Dedifferentiated amniotic fluid mesenchymal stem cell (primary cell): ENCODE data around the gene SLC6A18.

Experiments
- DNase-seq: peaks from one replicate; pipeline ENCODE4 v3.0.0-alpha.2; 2016; ENCODE audit errors: extremely low spot score

The SLC6A18 gene

DNA sequence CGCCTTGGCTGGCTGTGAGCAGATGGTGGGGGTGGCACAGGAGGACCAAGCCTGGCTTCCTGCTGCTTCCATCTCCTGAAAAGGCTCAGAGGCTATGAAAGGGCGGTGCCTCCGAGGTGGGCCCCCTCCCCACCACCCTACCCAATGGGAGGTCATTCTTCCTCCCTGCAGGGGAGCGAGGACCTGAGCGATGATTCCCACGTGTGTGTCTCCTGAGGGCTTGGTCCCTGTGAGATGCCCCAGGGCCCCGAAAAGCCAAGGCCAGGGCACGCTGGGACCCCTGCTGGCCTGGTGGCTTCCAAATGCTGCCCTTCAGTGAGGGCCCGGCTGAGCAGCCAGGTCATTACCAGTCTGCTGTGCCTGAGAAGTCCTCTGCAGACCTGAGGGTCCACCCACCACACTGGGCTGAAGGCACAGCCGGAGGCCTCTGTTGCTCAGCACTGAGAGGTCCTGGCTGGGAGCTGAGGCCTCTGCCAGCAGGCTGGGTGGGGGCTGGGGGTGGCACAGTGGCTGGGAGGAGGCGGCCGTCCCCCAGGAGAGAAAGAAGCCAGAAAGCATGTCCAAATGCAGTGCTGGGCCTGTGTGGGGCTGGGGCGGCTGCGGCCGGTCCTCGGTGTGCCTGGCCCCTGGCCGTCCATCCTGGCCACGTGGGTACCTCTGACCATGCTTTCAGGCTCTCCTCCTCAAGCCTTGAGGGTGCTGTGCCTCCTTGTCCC, 37.8 kb upstream of the SLC6A18 start:
- no peak for DNase-seq

GRCh38 chr5:1187950-1188334, 37.2 kb upstream of the SLC6A18 start:
- DNase-seq: no peak

DNA sequence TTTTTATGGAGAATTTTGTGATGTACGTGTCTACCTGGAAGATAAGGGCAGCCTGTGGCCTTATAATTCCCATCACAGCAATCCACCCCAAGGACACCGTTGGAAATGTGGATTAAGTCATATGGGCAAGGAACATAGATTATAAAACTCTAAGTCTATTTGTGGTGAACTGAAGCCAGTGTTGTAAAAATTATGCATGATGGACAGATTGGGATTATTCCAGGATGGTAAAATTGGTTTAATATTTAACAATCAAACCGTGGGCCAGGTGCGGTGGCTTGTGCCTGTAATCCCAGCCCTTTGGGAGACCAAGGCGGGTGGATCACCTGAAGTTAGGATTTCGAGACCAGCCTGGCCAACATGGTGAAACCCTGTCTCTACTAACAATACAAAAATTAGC, 36.7 kb upstream of the SLC6A18 start:
- no peak for DNase-seq

- DNase-seq: no peak
These were observed 35.9 kb upstream of the SLC6A18 start for GRCh38 chr5:1189269-1189668.

DNA sequence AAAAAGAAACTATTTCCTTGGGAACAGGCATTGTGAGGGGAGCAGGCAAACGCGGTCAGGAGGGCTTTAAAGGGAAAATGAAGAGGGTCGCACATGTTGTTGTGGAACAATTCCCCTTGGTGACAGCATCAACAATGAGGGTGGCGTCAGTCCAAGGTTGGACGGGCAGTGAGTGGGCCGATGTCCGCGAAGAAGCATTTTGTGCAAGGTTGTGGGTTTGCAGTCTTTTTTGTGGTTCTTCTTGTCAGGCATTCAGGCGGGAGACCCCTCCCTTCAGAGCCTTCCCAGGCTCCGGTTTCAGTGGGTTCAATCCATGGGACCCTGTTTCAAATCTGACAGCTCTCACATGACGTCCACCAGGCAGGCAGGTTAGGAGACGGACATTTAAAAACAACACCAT, 34.9 kb upstream of the SLC6A18 start:
- no peak for DNase-seq

DNA sequence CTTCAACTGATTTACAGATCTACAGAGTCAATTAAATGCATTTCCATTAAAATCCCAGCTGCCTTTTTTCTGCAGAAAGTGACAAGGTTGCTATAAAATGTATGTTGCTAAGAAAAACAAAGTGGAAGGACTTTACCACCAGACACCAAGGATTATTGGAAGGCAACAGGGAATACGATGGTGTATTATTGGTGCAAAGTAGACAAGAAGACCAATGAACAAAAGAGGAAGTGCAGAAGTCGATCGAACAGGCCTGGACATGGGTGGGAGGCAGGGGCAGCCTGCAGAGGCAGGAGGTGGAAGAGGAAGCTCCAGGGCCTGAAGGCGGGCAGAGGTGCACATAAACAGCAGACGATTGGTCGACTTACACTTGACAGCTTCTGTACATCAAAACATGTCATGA, 34.3 kb upstream of the SLC6A18 start:
- DNase-seq: no peak

- no peak for DNase-seq
These were observed 32.1 kb upstream of the SLC6A18 start for GRCh38 chr5:1192971-1193590.

DNA sequence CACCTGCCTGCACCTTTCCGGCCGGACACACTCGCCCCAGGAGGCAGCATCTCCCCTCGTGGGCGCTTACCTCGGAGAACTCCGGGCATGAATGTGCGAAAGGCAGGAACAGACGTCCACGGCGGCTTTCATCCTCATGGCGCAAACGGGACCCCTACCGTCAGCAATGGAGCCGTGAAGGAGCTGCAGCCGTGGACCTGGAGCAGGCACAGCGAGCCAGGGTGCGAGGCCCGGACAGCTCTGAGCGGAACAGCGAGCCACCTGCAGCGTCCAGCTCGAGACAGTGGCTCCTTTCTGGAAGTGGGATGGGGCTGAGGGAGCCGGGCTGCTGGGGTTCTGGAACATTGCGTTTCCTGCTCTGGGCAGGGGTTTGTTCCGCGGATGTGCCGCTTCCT, 31.6 kb upstream of the SLC6A18 start:
- DNase-seq: no peak

GRCh38 chr5:1194378-1194777, 30.8 kb upstream of the SLC6A18 start:
- no peak for DNase-seq

- no peak for DNase-seq
These were observed 29.7 kb upstream of the SLC6A18 start for GRCh38 chr5:1195439-1195838.

DNA sequence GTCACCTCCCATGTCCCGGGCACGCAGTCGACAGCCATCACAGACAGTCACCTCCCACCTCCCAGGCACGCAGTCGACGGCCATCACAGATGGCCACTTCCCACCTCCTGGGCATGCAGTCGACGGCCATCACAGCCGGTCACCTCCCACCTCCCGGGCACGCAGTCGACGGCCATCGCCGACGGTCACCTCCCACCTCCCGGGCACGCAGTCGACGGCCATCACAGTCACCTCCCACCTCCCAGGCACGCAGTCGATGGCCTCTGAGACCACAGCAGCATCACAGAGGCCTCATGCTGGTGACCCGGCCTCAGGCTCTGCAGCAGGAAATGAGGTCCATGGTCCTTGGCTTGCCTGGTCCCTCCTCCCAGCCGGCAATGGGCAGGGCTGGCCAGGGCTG, 29.3 kb upstream of the SLC6A18 start:
- no peak for DNase-seq

- DNase-seq: no peak
These were observed 28.6 kb upstream of the SLC6A18 start for GRCh38 chr5:1196562-1196961.

- no peak for DNase-seq
These were observed 27.1 kb upstream of the SLC6A18 start for GRCh38 chr5:1197876-1198666.

- DNase-seq: no peak
These were observed 25.9 kb upstream of the SLC6A18 start for GRCh38 chr5:1199340-1199648.

GRCh38 chr5:1199649-1200494, 25.3 kb upstream of the SLC6A18 start:
- no peak for DNase-seq

- no peak for DNase-seq
These were observed 24.5 kb upstream of the SLC6A18 start for GRCh38 chr5:1200495-1201326.

DNA sequence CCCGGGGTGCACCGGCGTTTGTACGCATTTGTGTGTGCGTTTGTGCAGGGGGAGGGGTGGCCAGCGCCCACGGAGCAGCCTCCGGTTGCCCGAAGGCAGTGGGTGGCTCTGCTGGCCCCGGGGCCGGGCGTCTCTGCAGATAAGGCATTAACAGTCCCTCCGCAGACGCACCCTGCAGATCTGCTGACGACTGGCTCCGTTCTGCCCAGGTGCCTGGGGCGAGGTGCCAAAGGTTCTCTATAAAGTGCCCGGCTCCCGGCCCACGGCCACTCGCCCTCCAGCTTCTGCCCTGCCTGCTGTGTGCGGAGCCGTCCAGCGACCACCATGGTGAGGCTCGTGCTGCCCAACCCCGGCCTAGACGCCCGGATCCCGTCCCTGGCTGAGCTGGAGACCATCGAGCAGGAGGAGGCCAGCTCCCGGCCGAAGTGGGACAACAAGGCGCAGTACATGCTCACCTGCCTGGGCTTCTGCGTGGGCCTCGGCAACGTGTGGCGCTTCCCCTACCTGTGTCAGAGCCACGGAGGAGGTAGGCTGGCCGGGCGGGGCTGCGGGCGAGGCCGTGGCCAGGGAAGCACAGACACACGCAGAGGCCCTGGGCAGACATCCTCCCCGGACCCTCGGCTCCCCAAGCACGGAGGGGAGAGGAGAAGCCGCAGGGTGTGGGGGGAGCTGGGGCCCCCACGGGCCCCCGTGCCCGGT, 23.7 kb upstream of the SLC6A18 start, which contains the start of gene SLC6A19:
Gene SLC6A19, plus strand, starts transcription at position 269 of the 699 bp plus-strand sequence. Its CDS starts 56 bp downstream, at position 325.
- no peak for DNase-seq

DNA sequence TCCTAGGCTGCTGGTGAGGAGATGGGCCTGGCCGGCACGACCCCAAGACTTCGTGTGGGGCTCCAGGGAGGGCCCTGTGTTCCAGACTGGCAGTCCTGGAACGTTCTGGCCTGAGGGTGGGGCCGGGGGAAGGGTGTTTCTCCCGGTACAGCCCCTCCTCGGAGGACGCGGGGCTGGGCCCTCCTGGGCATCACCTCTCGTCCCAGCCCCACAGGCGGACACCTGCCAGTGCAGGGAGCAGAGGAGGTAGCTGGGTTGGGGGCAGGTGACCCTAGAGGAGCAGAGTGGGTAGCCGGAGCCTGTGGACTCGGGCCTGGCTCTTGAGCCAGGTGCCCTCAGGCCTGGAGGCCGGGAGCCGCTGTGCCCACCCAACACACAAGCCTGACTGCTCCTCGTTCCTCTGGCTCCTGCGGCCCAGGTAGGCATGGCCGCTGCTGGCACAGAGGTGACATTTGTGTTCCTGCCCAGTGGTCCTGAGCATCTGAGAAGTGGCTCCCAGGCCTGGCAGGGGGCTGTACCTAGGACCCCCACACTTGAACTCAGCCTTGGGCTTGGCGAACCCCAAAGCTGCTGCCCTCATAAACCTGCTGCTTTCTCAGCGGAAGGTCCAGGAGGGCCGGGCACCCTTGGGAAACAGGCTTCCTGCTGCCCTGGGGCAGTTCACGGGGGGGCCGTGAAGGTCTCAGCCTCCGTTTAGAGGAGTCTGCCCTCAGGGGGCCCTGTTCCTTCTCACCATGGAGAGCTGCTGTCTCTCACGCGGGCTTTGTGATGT, 23.0 kb upstream of the SLC6A18 start:
- DNase-seq: no peak

GRCh38 chr5:1202798-1203185, 22.4 kb upstream of the SLC6A18 start:
- DNase-seq: no peak
